Stimulated activated CD4-positive, alpha-beta T cell treated with anti-CD3 and anti-CD28 coated beads, TNF-alpha, amount 100 ng/mL, for 24 hours (primary cell): ENCODE measurements around the gene SLC35A5.

ENCODE experiments used
- DNase-seq, 3 experiments: peaks; one replicate each; pipeline ENCODE4 v3.0.0-alpha.2; 2020; ENCODE audit warnings: low read depth in 3 of 3

SLC35A5 gene

DNA sequence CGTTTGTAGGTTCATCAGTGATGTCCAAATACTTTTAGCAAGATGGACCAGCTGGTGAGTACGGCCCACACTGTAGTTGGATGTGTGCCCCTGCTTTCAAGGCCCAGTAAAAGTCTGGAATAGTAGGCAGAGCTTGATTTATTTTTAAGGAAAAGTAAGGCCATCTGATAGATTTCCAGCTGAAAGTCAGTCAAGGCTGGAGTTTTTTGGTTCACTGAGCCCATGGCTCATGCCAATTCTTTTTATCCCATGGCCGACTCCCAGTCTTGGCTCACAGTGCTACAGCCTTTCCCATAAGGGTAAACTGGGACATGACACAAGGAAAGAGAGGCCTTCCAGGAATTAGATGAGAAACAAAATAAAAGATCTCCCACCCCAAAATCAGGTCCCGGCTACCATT is 65.6 kb downstream of the SLC35A5 start:
- no peak for DNase-seq

- DNase-seq: no peak
These were observed 66.1 kb downstream of the SLC35A5 start for GRCh38 chr3:112627919-112628466.

GRCh38 chr3:112629425-112629824 is 67.6 kb downstream of the SLC35A5 start:
- peak in 1 of 3 experiments; percentile 14 for DNase-seq

DNA sequence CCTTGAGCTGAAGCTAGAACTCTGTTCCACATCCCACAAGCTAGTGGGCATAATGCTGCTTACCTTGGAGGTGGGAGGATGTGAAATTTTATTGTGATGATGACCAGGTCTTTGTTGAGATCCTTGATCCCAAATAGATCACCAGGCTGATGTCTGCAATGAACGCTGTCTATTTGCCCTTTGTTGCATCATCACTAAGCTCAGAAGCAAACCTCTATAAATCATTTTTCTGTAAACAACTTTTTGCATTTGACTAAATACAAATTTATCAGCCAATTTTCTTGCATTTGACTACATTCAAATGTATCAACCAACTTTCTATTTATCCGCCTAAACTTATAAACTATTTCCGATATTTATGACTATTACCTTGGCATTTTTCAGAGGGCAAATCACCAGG is 69.4 kb downstream of the SLC35A5 start:
- no peak for DNase-seq

- DNase-seq: no peak
These were observed 70.8 kb downstream of the SLC35A5 start for GRCh38 chr3:112632596-112632995.

DNA sequence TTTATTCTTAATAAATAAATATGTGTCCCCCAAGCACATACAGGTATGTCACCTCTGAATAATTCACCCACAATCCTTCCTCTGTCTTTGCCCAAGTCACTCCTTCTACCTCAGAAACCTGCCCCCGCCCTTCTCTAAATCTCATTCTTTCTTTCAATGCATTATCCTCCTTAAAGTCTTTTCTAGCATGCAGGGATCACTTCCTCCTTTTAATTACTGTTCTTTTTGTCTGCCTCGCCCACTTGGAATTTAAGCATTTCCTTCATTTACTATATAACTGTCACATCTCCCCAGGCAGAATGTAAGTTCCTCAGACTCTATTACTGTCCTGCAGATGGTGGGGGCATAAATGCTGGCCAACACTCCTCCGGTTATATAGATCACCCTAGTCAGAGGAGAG is 71.3 kb downstream of the SLC35A5 start:
- DNase-seq: no peak

DNA sequence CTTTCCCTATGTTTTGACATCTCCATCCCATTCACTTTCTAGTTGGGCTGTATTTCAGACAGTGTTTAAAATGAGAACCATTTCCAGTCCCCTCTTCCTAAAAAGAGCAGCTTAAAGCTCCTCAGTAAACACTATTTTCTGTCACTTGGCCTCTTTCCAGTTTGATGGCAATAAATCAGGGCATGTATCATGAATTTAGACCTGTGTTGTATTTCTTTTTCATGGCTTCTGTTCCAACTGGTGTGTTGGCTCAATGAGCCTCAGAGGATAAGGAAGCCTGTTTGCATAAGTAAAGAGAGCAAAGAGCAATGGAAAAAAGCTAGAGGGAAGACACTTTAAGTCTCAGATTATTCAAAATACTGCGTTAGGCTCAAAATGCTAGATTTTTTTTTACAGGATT is 71.9 kb downstream of the SLC35A5 start:
- DNase-seq: no peak

DNA sequence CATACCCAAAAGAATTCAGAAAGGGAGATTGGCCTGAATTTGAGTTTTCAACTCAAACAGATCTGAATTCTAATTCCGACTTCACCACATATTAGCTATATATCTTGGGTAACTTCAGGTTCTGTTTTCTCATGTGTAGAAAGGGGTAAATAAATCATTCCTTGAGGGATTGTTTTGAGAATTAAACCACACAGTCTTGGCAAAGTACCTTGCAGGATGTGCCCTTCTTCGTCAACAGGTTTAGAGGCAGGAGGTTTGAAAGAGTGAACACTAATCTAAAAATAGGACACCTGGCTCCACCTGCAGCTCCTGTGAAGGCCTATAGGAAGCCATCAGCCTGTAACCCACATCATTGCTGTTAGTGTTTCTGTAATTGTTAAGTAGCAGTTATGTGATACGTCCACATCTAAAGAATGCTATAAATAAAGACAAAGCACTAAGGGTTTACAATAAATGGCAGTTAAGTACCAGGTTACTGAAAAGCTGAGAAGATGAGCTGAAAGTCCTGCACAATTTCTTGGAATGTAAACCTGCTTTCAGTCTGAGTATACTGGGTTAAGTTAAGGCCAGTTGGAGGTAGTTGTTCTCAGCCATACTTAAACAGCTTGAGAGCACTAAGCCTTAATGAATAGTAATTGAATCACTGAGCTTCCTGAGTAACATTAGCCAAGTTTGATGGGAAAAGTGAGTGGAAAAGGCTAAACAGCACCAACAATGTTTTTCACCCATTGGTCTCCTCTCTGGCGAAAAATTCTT is 73.1 kb downstream of the SLC35A5 start:
- DNase-seq: no peak
